ENCODE data around the gene KCNJ10.
"Not testable (repeated sequence)": the region's sequence is repeated elsewhere in the genome, so short reads cannot be mapped to it uniquely, and the experiment has no call there.

Gene KCNJ10

GRCh38 chr1:160058087-160058486 lies 11.9 kb downstream of the KCNJ10 start:
- DNase-seq = no peak

GRCh38 chr1:160056648-160057169 lies 13.3 kb downstream of the KCNJ10 start:
- DNase-seq = no peak

GRCh38 chr1:160053548-160054365 lies 16.2 kb downstream of the KCNJ10 start:
- no peak for DNase-seq

DNA sequence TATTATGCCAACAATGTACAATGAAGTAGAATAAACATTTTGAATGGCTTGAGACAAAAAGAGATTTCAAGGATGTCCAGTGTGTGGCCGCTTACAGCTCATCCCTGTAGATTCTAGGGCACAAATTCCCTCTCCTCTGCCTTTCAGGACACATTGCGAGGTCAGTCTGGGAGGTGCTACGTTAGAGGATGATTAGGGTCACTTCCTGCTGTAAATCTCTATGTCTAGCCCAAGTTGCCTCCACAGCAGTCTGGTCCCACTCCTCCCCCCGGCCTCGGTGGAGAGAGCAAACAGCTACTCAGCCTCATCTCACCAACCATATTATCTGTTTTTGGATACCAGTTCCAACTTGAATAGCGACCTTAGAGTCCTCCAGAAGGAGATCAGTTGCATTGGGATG lies 17.0 kb downstream of the KCNJ10 start:
- no peak for DNase-seq

- DNase-seq = no peak
Observed at GRCh38 chr1:160050619-160051018, 19.3 kb downstream of the KCNJ10 start.

GRCh38 chr1:160050182-160050581 lies 19.8 kb downstream of the KCNJ10 start:
- not testable (repeated sequence) for DNase-seq

GRCh38 chr1:160049101-160049500 lies 20.9 kb downstream of the KCNJ10 start:
- DNase-seq = no peak

GRCh38 chr1:160048335-160048734 lies 21.6 kb downstream of the KCNJ10 start:
- DNase-seq = no peak

DNA sequence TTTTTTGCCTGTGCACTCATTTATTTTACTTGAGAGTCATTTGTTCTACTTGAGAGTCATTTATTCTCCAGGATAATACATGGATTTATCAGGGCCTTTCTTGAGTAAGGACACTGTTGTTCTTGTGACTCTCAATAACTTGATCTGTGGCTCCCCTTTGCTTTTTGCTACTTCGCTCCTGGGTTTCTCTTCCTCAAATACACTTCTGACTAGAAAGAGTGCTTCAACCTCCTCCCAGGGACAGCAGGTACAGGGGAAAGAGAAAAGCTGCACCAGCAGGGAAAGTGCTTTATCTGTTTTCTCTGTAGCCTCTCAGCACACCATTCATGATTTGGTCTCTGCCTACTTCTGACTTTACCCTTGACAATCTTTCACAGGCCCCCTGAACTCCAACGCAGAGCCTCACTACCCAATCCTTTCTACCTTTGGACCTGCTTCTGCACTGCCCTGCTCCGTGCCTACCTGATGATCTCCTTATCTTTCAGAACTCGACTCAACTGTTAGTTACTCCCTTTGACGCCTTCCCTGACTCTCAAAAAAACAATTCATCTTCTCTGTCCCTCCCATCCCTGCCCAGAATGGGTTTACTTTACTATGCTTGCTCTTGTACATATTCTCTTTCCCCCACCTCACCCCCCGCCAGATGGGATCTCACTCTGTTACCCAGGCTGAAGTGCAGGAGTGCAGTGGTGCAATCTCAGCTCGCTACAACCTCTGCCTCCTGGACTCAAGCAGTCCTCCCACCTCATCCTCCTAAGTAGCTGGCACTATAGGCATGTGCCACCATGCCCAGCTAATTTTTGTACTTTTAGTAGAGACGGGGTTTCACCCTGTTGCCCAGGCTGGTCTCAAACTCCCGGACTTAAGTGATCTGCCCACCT lies 22.6 kb downstream of the KCNJ10 start:
- DNase-seq = no peak

- peak in 4 of 5 donors; percentile 8 to 43 (median 20) for DNase-seq
Observed at GRCh38 chr1:160046494-160047110, 23.4 kb downstream of the KCNJ10 start.

DNA sequence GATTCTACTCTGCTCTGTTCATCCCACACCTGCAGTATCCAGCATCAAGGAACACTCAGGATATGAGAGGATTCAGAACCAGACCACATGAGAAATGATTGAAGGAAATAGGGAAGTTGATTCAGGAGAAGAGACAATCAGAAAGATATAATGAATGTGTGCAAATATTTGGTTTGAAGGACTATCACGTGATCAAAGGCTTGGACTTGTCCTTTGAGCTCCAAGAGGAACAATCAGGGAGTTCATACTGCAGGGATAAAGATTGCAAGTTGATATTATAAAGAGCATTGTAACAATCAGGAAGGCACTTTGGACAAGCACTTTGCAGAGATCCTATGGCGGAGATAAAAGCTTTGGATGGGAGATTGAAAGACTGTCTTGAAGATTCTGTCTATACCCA lies 24.3 kb downstream of the KCNJ10 start:
- no peak for DNase-seq

DNA sequence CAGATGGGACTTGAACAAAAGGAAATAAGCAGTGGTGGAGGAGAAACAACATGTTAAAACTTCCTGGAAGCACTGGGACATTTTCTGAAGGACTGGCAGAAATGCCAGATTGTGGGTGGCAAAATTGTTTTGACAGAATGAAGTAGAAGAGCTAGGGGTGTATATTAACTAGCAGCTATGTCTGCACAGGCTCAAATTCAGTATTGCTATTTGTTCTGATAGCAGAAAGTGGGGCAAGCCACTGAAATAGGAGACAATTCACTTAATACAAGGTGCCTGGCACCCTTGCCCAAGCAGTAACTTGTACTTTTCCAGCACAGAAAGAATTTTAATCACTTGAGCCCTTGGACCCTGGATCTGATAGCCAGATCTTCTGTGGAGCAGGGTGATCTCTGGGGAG lies 26.4 kb downstream of the KCNJ10 start:
- DNase-seq = no peak

DNA sequence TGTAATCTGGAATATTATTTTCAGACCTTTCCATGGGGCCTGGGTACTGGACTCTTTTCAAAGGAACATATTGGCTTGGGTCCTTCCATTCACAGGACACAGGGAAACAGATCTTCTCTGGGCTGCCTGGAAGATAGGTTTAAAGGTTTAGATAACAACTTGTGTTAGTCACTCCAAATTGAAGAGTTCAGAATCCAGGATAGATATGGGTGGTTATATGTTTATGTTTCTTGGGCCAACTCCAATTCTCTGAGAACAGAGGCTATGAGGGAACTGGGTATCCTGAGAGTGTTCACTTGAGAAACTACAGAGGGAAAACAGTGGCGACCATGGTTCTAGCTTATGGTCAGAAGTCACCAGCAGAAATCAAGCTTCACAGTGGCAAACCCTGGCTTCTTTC lies 29.5 kb downstream of the KCNJ10 start:
- no peak for DNase-seq

- no peak for DNase-seq
Observed at GRCh38 chr1:160032165-160032820, 37.7 kb downstream of the KCNJ10 start.

GRCh38 chr1:160031365-160032164 lies 38.4 kb downstream of the KCNJ10 start, which contains the start of gene PIGM:
PIGM (minus strand) TSS chr1:160031990; CDS start chr1:160031739, 251 bp downstream.
- peak; percentile 88 to 94 (median 94) for DNase-seq

- DNase-seq = peak in 1 of 5 donors; percentile 10
Observed at GRCh38 chr1:160030657-160031364, 39.1 kb downstream of the KCNJ10 start.

- no peak for DNase-seq
Observed at GRCh38 chr1:160028426-160028825, 41.5 kb downstream of the KCNJ10 start.

GRCh38 chr1:160025314-160025713 lies 44.6 kb downstream of the KCNJ10 start:
- DNase-seq = no peak

- DNase-seq = no peak
Observed at GRCh38 chr1:160024195-160024905, 45.6 kb downstream of the KCNJ10 start.
